Glutamatergic neuron (in vitro differentiated cells): ENCODE measurements around the gene COMMD4. TPM values are rescaled to one million over a fixed set of nuclear protein-coding genes. Genes with fewer than 3 reads are reported as not detected.
"Not testable (repeated sequence)": the region's sequence is repeated elsewhere in the genome, so short reads cannot be mapped to it uniquely, and the experiment has no call there.

Experiments used
- DNase-seq: peaks from one replicate; pipeline ENCODE4 v3.0.0; 2022
- H3K27ac Mint-ChIP-seq: one replicate; pipeline ENCODE4 v1.8.0; 2020; ENCODE audit warnings: mild to moderate bottlenecking, mixed read lengths, inconsistent platforms; ENCODE audit not compliant: unreplicated experiment
- H3K27me3 Mint-ChIP-seq: one replicate; pipeline ENCODE4 v1.8.0; 2020; ENCODE audit warnings: mild to moderate bottlenecking, moderate library complexity, mixed read lengths, inconsistent platforms; ENCODE audit not compliant: unreplicated experiment
- H3K36me3 Mint-ChIP-seq: one replicate; pipeline ENCODE4 v1.8.0; 2020; ENCODE audit warnings: mild to moderate bottlenecking, mixed read lengths, inconsistent platforms; ENCODE audit not compliant: unreplicated experiment
- H3K4me1 Mint-ChIP-seq: one replicate; pipeline ENCODE4 v1.8.0; 2020; ENCODE audit warnings: mild to moderate bottlenecking, low read depth, mixed read lengths, inconsistent platforms; ENCODE audit not compliant: unreplicated experiment
- H3K4me3 Mint-ChIP-seq: one replicate; pipeline ENCODE4 v1.8.0; 2020; ENCODE audit warnings: mild to moderate bottlenecking, mixed read lengths, inconsistent platforms; ENCODE audit not compliant: unreplicated experiment
- H3K9me3 Mint-ChIP-seq: one replicate; pipeline ENCODE4 v1.8.0; 2020; ENCODE audit warnings: mild to moderate bottlenecking, moderate library complexity, mixed read lengths, inconsistent platforms; ENCODE audit not compliant: unreplicated experiment
- total RNA-seq: library from RNA; stranded (reverse); fragmentation: NEBNext Ultra II Directional; extraction: Animal tissue kit (Norgen Biotek cat#: 25700); gene quantifications from one replicate; pipeline ENCODE4 v1.2.1, GENCODE V29; 2021; ENCODE audit not compliant: unreplicated experiment
- TF ChIP-seq, protein P1 (sequence below): fragments of 200-600 bp; sonication (generic); IDR thresholded peaks from one replicate; pipeline ENCODE4 v1.5.0; 2021; ENCODE audit not compliant: partially characterized antibody, unreplicated experiment

Gene COMMD4
- total RNA-seq, 1 donor from 2014 or later: 66.2 TPM

DNA sequence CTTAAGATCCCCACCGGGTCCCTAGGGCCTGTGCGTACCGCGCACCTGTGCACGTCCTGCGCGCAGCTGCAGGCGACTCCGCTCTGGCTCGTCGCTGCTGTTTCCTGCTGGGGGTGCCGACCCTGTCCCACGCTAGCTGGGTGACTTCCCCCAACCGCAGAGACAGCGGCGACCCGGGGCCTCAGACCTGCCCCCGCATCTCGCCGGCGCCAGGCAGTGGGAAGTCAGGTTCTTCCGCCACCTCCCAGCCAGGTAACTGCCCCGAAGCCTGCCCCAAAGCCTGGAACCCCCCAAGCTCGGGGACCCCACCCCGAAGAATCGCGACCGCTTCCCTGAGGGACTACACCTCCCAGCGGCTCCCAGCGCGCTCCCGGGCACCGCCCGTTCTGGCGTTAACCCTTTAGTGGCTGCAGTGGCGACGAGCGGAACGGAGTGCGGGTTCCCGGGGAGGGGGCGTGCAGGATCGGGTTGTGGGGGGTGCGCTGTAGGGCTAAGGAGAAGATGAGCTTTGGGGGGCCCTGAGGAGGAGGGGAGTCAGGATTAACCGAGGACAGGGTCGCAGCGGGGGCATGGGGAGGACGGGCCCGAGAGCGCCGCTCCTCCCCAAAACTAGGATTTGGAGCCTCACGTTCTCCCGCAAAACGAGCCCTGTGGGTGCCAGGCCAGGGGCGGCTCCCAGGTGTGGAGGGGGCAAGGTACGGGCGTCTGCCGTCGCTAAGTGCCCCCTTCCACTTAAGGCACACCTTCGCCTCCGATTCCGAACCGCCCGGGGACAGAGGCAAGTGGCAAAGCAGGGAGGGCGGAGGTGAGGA lies 11.6 kb downstream of the COMMD4 start:
- TF ChIP-seq, protein P1, sequence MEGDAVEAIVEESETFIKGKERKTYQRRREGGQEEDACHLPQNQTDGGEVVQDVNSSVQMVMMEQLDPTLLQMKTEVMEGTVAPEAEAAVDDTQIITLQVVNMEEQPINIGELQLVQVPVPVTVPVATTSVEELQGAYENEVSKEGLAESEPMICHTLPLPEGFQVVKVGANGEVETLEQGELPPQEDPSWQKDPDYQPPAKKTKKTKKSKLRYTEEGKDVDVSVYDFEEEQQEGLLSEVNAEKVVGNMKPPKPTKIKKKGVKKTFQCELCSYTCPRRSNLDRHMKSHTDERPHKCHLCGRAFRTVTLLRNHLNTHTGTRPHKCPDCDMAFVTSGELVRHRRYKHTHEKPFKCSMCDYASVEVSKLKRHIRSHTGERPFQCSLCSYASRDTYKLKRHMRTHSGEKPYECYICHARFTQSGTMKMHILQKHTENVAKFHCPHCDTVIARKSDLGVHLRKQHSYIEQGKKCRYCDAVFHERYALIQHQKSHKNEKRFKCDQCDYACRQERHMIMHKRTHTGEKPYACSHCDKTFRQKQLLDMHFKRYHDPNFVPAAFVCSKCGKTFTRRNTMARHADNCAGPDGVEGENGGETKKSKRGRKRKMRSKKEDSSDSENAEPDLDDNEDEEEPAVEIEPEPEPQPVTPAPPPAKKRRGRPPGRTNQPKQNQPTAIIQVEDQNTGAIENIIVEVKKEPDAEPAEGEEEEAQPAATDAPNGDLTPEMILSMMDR: no peak
- H3K4me1 Mint-ChIP-seq: peaks cover 1% of the 10 kb centered on the region
- H3K27ac Mint-ChIP-seq: no peak overlapping the region
- H3K36me3 Mint-ChIP-seq: no peaks in the 10 kb centered on the region
- peak overlapping the region; percentile 86 for H3K4me3 Mint-ChIP-seq
- H3K9me3 Mint-ChIP-seq: peaks cover 6% of the 10 kb centered on the region
- peaks cover 6% of the 10 kb centered on the region for H3K27me3 Mint-ChIP-seq
- peak; percentile 67 for DNase-seq

DNA sequence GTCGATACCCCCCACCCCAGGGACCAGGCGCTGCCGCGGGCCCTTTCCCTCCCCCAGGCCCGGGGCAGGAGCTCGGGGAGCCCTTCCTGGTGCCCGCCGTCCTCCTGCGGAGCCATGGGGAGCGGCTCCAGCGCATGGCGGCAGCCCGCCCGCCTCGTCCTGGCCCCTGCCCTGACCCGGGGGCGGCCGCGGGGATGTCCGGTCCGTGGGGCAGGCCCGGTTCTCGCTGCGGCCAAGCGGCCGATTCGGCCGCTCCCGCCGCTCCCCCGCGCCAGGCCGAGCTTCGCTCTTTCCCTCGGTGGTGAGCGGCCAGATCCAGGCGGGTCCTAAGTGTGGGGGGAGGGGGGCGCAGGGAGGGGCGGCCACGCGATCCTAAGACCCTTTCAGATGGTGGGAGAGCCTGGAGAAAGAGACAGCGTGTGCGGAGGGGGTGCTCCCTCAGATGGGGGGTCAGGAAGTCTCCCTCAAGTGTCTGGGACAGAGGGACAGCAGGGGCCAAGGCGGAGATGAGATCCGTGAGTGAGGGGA lies 12.2 kb downstream of the COMMD4 start:
- TF ChIP-seq, protein P1: no peak
- Mint-ChIP-seq H3K27ac (no peak overlapping the region), H3K9me3 (peaks cover 7% of the 10 kb centered on the region), H3K4me1 (peaks cover 1% of the 10 kb centered on the region), H3K27me3 (peaks cover 6% of the 10 kb centered on the region), H3K4me3 (peak overlapping the region; percentile 89), H3K36me3 (no peaks in the 10 kb centered on the region)
- peak; percentile 36 for DNase-seq

- H3K4me1 Mint-ChIP-seq: peaks cover 1% of the 10 kb centered on the region
- DNase-seq: peak; percentile 36
- H3K27ac Mint-ChIP-seq: no peak overlapping the region
- TF ChIP-seq, protein P1: no peak
- peak overlapping the region; percentile 89 for H3K4me3 Mint-ChIP-seq
- H3K9me3 Mint-ChIP-seq: peaks cover 8% of the 10 kb centered on the region
- H3K27me3 Mint-ChIP-seq: peaks cover 6% of the 10 kb centered on the region
- no peaks in the 10 kb centered on the region for H3K36me3 Mint-ChIP-seq
Observed at GRCh38 chr15:75348562-75349350, 12.9 kb downstream of the COMMD4 start.

GRCh38 chr15:75349351-75349669 lies 13.4 kb downstream of the COMMD4 start:
- not testable (repeated sequence) for H3K9me3 Mint-ChIP-seq, H3K4me3 Mint-ChIP-seq, H3K27me3 Mint-ChIP-seq, DNase-seq, H3K27ac Mint-ChIP-seq, H3K4me1 Mint-ChIP-seq, H3K36me3 Mint-ChIP-seq

DNA sequence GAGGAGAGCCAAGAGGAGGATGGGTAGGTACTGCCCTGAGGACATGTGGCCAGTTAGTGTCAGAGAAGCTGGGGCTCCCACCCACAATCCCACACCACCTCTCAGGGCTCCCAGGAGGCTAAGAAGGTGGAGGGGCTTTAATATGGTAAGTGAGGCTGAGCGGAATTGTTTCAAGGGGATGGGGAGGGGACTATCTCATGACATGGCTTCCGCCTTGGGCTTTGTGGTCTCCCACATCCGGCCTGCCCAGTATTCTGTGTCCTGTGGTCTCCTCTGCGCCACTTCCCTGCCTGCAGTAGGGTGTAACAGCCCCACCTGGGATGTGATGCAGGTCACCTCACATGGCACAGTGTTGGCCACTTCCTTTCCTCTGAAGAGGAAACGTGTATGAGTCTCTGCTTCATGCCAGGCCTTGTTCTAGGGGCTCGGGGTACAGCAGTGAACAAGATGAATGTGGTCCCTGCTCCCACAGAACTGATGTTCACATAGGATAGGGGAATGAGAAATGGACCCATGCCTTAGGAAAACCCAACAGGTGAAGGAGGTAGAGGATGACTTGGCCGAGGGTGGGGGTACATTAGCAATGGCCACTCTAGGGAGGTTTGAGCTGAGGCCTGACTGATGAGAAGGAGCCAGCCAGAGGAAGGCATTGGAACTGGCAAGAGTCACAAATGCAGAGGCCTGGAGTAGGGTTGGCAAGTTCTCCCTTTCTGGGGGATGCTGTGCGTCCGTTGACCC lies 14.2 kb downstream of the COMMD4 start:
- Mint-ChIP-seq H3K36me3 (no peaks in the 10 kb centered on the region), H3K9me3 (peaks cover 9% of the 10 kb centered on the region), H3K4me3 (no peak overlapping the region), H3K27ac (no peak overlapping the region), H3K4me1 (peaks cover 1% of the 10 kb centered on the region), H3K27me3 (peaks cover 6% of the 10 kb centered on the region)
- DNase-seq: no peak
- TF ChIP-seq, protein P1: no peak
